Fibroblast of upper back skin (primary cell): Measurements from ENCODE around the gene SYNCRIP.
"Not testable (repeated sequence)": the region's sequence is repeated elsewhere in the genome, so short reads cannot be mapped to it uniquely, and the experiment has no call there.

Experiments used
- DNase-seq: peaks from one replicate; pipeline ENCODE4 v3.0.0-alpha.2; 2013

Gene SYNCRIP

DNA sequence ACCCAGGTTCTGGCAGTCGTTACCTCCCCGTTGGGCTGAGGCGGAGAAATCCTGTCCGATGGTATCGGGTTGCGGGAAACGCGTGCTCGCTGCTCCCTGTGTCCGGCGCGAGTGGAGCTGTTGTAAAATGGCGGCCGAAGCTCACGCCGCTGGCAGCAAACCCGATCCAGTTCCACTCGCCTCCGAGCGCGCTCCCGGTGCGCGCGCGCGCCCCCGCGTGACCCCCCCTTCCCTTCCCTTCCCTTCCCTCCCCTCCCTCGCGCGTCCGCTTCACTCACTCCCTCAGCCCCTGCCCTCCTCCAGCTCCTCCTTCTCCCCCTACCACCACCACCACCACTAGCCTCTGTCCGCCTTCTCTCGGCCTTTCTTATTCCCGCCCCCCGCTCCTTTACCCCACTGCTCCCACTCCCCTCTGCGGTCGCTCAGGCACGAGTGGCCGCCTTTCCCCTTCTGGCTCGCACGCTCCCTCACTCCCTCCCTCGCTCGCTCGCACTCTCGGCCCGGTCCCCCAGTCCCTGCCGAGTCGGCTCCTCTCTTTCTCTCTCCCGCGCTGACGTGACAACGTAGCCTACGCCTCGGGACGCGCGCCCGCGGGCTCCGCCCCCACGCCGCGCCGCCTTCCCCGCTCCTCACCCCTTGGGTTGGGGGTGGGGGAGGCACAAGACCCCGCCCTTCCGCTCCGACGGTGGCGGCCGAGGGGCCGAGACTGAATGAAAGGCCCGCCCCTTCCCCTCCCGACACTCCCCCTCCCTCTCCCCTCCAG, at the start of gene SYNCRIP:
Gene SYNCRIP, minus strand, starts transcription at position 113 of the 763 bp plus-strand sequence. CDS start 1,447 bp downstream, outside the sequence.
- peak; percentile 99 for DNase-seq

- DNase-seq: no peak
Measured at GRCh38 chr6:85691478-85691877, 48.8 kb upstream of the SYNCRIP start.

- DNase-seq: no peak
Measured at GRCh38 chr6:85690071-85690470, 47.4 kb upstream of the SYNCRIP start.

DNA sequence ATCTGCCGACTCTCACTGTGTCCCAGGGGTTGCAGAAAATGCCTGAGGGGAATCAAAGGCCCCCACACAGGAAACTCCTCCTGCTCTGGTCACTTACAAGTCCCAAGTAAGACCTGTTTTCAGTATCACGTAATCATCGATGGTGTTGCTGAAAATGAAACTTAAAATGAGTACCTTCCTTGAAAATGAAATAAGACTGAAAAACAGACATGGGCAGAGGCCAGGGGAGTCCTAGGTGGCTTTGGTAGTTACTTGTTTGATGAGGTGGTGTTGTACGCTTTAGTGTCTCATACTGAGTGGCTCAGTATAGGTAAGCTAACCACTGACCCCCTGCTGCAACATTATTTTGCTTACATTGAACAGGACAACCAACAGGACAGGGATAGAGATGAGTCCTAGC, 43.0 kb upstream of the SYNCRIP start:
- DNase-seq: no peak

- no peak for DNase-seq
Measured at GRCh38 chr6:85684809-85685171, 42.1 kb upstream of the SYNCRIP start.

- no peak for DNase-seq
Measured at GRCh38 chr6:85684133-85684808, 41.6 kb upstream of the SYNCRIP start.

- not testable (repeated sequence) for DNase-seq
Measured at GRCh38 chr6:85681899-85682298, 39.2 kb upstream of the SYNCRIP start.

DNA sequence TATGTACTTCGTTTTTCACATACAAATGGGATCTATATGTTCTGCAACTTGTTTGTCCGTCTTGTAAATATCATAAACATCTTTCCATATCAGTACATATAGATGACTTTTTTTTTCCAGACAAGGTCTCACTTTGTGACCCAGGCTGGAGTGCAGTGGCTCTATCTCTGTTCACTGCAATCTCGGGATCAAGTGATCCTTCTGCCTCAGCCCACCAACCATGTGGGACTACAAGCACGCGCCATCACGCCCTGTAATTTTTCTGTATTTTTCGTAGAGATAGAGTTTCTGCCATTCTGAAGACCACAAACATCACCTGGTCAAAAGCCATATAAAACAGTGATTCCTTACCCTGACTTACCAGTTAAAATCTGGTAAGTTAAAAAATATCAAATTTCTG, 37.7 kb upstream of the SYNCRIP start:
- no peak for DNase-seq

DNA sequence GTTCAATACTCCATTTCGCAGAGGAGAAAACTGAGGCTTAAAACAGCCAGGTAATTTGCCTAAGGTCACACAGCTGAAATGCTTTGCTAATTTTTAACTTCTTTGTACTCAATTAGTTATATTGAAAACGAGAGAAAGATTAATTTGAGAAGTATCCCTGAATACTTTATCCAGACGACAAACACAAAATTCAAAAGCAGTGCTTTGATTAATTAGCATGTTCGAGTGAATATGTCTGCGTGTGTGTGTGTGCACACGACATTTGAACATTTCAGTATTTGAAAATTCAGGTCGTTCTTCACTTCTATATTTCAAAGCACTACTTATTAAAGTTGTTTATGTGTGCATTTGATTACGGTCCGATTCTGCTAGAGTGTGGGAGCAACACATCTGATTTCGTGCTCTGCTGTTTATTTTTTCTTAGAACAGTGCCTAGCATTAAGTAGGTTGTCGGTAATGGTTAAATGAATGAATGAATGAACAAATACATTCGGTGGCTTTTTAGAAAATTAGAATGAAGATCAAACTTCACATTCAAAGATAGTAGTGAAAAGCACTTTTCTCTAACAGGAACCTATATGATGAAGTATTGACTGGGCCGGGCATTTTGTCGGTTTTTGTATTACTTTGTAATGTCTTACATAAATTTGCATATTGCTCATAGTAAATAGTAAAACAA, 36.9 kb upstream of the SYNCRIP start:
- no peak for DNase-seq

- peak; percentile 99 for DNase-seq
Measured at GRCh38 chr6:85678602-85679444, 36.1 kb upstream of the SYNCRIP start.

- DNase-seq: no peak
Measured at GRCh38 chr6:85678026-85678601, 35.4 kb upstream of the SYNCRIP start.

DNA sequence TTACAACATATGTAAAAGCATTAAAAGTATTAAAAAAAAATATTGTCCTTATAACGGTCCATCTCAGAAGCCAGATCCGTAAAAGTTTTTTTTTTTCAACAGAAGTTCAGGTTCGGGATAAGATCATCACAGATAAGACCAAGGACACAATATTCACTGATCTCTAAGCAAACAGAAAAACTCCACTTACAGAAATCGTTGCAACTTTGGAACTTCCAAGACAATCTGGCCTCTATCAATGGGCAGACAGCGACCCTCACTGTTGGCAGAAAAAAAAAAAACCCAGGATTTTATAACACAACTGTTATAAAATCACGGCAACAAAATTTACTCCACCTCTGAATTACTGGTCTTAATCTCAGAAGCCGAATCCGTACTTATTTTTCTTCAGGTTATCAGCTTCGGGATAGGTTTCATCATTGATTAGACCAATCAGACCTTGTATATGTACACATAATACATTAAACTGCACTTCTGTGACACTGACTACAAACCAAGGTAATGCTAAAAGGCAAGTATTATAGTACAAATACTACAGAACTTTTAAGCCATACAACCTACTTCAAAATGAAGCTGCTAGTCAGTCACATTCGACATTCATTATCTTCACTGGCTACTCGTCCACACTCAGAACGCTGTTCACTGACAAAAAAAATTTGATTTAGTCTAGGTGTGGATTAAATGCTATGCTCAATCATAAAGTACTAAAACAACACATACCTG, 34.7 kb upstream of the SYNCRIP start:
- peak; percentile 38 for DNase-seq

GRCh38 chr6:85676086-85676729, 33.5 kb upstream of the SYNCRIP start:
- no peak for DNase-seq

- DNase-seq: peak; percentile 61
Measured at GRCh38 chr6:85675030-85675819, 32.5 kb upstream of the SYNCRIP start.

- no peak for DNase-seq
Measured at GRCh38 chr6:85674604-85675003, 31.9 kb upstream of the SYNCRIP start.

DNA sequence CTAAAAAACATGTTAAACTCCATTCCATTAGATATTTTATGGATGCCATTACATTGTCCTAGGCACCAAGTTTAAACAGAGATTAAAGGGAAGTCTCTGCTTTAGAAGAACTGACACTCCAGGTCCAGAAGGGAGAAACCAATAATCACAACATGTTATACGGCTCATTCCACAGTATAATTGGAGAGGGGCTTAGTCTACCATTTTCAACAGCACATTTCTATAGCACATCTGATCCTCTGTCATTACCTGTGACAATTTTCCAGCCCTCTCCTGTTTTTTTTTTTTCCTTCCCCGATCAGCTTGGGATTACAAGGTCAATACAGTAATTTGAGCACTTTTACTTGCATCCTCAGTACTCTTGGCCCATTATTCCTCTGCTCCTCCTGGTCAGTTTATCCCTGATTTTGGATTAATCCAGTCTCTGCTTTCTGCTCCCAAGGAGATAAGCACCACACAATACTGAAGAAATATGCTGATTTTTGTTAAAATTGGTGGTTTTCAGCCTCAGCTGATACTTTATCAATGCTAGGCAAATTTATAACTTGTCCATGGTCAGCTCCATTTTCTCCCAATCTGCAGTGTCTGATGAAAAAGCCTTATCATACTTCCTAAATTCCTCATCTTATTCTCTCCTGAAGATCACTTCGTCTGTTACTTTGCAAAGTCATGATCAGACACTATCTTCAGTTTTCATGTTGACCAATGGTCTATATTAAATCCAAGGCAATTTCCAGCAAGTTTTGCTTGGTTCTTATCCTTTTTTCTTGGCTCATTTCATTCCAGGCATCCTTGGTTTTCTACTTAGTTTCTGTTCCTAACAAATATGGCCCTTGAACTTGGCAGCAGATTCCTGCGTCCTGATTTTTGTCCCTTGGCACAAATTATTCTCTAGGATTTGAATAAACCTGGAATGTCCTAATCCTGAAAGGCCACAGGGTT, 30.8 kb upstream of the SYNCRIP start:
- DNase-seq: no peak

DNA sequence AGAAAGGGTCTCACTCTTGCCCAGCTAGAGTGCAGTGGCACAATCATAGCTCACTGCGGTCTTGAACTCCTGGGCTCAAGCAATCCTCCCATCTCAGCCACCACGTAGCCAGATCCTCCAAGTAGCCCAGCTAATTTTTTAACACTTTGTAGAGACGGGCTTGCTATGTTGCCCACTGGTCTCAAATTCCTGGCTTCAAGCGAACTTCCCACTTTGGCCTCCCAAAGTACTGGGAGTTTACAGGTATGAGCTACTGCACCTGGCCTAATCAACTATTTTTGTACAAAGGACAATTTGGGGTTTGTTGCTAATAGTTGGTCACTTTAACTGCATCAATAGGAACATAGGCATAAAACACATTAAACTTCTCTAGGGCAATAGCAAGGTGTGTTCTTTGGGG, 29.9 kb upstream of the SYNCRIP start:
- no peak for DNase-seq

GRCh38 chr6:85672050-85672449, 29.4 kb upstream of the SYNCRIP start:
- no peak for DNase-seq

- peak; percentile 53 for DNase-seq
Measured at GRCh38 chr6:85670573-85670972, 27.9 kb upstream of the SYNCRIP start.
